ENCODE measurements around the gene VSIG2.

- no peak for TF ChIP-seq CTCF (conservative IDR thresholded peaks at IDR 0.05)
- TF ChIP-seq ZFX (IDR thresholded peaks at IDR 0.05): no peak
Observed at GRCh38 chr11:124798991-124799347, 46.9 kb upstream of the VSIG2 start.
